Globus pallidus (tissue), 1 donor: ENCODE results near the gene AMOTL1.

ENCODE experiments used
- DNase-seq: peaks from one replicate; pipeline ENCODE4 v3.0.0-alpha.2; 2015; ENCODE audit warnings: low spot score

Gene AMOTL1

GRCh38 chr11:94746721-94747120 is 21.4 kb upstream of the AMOTL1 start:
- no peak for DNase-seq

- no peak for DNase-seq
Measured at GRCh38 chr11:94747146-94747545, 21.0 kb upstream of the AMOTL1 start.

DNA sequence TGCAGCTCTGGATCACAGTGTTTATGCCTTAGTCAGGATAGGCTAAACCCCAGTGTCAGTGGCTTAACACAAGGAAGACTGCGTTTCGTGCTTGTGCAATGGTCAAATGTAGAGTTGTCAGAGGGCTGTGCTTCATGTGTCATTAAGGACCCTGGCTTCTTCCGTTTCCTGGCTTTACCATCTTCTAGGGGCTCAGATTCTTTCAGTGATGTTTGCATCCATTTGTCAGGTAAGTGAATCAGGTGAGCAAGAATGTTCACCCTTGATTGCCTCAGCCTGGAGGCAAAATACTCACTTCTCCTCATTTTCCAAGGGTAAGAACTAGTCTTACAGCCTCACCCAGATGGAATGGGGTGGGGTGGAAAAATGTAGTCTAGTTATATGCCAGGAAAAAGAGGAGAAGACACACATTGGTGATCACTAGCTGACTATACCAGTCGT is 20.5 kb upstream of the AMOTL1 start:
- no peak for DNase-seq

DNA sequence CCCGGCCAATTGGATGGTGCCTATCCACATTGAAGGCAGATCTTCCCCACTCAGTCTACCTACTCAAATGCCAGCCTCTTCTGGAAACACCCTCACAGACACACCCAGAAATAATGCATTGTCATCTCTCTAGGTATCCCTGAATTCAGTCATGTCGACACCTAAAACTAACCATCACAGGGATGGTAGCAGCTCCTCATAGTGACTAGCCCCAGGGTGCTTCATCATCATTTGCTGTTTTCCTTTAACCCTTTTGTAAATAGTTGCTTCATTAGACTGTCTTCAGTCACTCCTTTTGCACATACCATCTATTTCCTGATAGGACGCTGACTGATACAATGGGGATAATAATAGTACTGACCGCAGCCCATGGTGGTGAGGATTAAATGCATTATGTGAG is 18.8 kb upstream of the AMOTL1 start:
- no peak for DNase-seq

GRCh38 chr11:94750319-94751217 is 17.6 kb upstream of the AMOTL1 start:
- DNase-seq, result no peak

DNA sequence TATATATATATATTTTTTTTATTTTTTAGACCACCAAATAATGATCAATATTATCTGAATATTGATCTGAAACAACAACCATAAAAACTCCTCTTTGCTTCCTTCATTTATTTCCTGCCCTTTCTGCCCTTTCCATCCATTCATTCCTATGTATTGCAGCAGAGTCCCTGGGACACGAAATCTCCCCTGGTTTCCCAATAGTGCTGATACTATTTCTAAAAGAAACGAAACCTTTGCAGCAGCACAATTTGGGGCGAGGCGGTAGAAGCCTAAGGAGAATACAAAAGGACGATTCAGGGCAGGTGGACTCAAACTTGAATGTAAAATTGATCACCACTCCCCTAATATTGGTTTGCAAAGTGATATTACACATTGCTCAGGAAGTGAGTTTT is 16.9 kb upstream of the AMOTL1 start:
- DNase-seq, result no peak

GRCh38 chr11:94751786-94752185 is 16.4 kb upstream of the AMOTL1 start:
- no peak for DNase-seq

- DNase-seq, result no peak
Measured at GRCh38 chr11:94753630-94754029, 14.5 kb upstream of the AMOTL1 start.

- no peak for DNase-seq
Measured at GRCh38 chr11:94754335-94754734, 13.8 kb upstream of the AMOTL1 start.

DNA sequence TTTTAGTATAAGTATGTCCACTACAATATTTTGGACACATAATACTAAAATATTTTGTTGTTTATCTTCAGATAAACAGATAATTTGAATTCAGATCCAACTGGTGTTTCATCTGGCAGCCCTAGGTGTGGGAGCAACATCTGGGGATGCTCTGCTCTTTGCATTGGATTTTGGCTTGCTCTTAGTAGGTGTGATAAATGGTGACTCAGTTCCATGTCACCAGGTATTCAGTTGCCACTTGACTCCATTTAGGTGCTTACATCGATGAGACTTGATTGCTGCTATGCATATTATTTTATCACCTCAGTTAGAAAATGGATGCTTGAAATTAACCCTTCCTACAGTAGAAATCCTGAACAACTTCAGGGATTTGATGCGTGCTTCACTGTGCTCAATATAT is 13.3 kb upstream of the AMOTL1 start:
- DNase-seq, result no peak

- DNase-seq, result no peak
Measured at GRCh38 chr11:94755494-94755893, 12.7 kb upstream of the AMOTL1 start.

DNA sequence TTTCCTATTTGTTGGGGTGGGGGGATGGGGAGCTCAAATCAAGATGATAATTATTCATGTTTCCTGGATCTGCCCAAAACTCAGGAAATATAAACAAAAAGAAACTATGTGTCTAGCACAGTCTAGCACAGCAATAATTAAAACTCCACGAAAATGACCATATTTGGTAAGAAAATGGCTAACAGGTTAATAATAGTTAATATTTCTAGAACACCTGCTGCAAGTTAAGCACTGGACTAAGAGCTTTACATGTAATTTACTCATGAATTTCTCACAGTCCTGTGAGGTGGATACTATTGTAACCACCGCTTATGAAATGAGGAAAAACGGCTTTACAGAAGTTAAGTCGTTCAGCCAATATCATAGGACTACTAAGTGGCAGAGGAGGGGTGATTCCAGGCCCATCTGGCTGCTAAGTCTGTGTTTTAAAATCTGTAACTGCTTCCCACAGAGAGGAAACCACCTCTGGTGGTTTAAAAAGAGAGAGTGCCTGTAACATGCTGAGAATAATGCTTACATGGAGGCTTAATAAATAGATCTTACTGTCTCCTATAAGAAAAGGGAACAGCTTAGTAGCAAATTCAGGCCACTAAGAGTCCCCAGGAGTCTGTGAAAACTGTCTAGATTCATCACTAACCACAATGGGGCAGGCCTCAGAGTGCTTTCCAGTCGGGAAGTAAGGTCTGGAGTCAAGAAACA is 11.0 kb upstream of the AMOTL1 start:
- DNase-seq, result no peak

DNA sequence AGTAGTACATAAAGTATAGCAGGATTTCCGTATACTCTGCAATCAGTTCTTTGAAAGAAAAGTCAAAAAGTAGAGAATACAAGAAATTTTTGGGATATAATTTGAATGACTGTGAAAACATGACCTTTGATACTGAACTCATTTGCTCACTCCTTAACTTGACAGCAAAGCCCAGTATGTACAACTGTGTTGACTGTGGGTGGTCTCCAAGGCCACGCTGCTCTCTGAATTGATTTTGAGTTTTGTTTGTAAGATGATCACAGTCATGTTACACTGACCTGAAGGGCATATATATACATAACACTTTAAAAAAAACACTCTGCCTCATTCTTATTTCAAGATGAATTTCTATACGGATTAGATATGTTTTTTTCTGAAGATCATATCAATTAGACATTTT is 9.5 kb upstream of the AMOTL1 start:
- no peak for DNase-seq

GRCh38 chr11:94759522-94759921 is 8.6 kb upstream of the AMOTL1 start:
- no peak for DNase-seq

DNA sequence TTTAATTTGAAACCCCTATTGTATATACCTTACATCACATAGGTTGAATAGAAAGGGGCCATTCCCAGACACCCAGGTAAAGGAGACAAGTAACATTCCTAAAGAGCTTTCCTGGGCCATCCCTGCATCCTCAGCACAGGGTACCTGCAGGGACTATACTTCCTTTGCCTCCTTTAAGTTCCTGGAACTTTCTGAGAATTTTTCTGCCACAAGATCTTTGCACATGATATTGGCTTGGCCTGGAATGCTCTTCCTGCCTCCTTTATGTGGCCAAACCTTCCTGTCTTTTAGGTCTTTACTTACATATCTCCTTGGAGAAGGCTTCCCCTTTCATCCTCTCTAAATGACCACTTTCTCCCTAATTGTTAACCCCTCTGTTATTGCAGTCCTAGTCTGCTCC is 7.9 kb upstream of the AMOTL1 start:
- no peak for DNase-seq

- DNase-seq, result no peak
Measured at GRCh38 chr11:94762208-94762607, 5.9 kb upstream of the AMOTL1 start.

DNA sequence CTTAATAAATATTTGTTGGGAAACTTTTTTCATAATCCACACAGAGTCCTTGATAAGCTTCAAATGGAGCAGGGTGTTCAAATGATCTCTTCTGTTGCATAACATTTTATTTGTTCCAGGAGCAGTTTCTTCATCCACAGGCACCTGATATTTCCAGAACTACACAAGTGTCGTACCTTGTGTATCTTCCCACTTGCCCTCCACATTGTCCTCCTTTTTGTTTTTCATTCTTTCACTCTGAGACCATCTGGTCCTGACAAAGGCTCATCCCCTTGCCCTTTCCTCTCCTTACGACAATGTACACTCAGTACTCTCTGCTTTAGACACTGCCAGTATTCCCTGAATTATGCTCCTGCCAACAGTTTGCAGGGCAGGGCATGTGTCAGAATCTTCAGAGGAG is 5.2 kb upstream of the AMOTL1 start:
- no peak for DNase-seq

DNA sequence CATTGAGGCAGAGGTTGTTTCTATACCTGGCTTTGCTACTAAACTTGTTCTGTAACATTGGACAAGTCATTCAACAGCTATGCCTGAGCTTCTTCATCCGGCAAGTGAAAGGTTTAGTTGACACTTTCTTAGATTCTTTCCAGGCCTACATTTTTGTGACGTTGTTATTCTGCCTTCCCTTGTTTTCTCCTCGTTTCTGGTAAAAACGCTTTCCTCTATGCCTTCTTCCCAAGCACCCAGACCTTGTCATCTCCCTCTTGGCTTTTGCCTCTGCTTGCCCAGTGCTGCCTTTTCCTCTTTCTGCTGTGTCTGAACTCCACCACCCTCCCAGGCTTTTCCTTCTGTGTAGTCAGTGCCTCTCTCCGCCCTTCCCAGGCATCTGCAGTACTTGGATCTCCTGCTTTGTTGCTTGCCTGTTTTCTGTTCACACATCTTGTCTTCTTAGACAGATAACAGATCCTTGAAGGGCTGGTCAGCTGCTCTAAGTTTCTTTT is 1.4 kb upstream of the AMOTL1 start:
- DNase-seq, result no peak

DNA sequence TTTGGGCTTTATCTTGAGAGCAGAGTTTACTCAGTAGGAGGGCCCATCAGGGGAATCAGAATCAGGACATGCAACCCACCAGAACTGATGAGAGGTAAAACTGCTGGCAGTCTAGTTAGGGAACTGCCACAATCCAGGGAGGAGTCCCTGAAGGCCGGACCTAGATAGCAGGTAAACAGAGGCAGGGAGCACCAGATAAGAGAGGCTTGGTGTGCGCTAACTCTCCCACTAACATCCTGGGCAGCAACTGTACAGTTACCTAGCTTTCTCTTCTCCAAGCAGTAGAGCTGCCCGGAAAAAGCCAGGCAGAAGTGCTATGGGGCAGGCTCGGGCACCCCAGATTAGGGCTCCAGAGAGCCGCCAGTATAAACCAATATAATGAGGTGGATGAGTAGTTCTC is 865 bp upstream of the AMOTL1 start:
- no peak for DNase-seq

DNA sequence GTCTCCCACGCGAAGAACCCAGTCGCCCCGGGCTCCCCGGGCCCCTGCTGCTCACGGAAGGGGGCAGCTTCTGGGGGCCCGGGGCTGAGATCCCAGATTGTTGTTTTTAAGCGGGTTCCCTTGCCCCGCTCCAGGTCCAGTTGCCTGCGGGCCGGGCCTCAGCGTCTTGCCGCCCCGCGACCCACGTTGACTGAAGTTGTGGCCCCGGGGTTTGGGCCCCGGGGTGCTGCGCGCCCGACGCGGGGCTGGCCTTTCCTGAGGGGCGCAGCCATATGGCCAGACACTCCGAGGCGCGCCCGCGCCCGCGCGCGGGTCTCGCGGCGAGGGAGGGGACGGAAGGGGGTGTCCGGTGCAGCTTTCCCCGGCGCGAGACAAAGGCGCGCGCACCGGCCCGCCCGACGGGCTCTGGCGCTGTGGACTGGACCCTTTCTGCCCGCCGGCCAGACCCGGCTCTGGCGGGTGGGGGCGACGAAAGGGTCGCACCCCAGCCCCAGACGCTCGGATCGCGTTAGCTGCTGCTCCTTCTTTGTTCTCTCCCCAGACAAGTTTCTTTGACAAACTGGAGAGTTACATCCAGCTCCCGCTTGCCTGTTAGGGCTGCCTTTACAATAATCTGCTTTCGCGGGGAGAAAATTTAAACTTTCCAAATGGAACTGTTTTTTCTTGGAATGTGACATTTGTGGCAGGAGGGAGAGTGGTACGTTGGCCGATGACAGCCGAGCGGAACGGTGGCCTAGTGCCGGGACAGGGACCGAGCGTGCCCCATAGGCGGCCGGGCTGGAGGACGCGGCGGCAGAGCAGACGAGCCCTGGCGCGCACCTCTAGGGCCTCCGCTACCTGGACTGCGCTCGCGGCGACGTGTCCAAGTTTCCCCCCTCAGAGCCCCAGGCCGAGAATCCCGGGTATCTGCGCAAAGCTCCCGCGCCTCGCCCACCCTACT is 716 bp downstream of the AMOTL1 start:
- DNase-seq, result peak; percentile 26

DNA sequence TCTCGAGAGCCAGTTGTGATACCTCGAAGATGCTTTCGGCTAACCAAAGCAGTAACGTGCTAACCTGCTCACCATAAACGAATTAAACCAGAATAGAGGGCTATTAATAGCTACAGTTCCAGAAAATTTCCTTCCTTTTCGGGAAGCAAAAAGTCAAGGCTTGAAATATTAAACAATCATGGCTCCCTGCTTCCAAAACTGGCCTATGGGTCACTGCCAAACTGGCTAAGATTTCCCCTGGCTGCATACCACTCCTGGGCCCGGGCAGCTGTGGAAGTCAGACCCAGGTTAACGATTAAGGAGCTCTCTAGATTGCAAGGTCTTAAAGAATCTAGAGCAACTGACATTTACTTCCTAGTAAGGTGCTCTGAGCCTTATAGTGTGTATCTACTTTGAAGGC is 1.7 kb downstream of the AMOTL1 start:
- DNase-seq, result no peak

GRCh38 chr11:94770563-94771120 is 2.5 kb downstream of the AMOTL1 start:
- no peak for DNase-seq
